Lung (tissue), 12 donors: ENCODE results near the gene LPGAT1. TPM values are rescaled to one million over a fixed set of nuclear protein-coding genes. Genes with fewer than 3 reads are reported as not detected.
"Not testable (repeated sequence)": the region's sequence is repeated elsewhere in the genome, so short reads cannot be mapped to it uniquely, and the experiment has no call there.

Source experiments
- ATAC-seq: fragments of 200-7000 bp; cut with Tn5 transposase; one replicate; pipeline ENCODE4 v1.9.1; 2020; ENCODE audit warnings: moderate number of reproducible peaks; ENCODE audit not compliant: insufficient read depth, low FRiP score
- DNase-seq, 3 donors: peaks; one replicate each; pipeline ENCODE4 v3.0.0-alpha.2; 2013 to 2017
- H3K27ac ChIP-seq, 2 donors: one replicate each; pipeline ENCODE4 v1.5.1; 2013; ENCODE audit warnings: mild to moderate bottlenecking in 2 of 2, moderate library complexity in 2 of 2, control low read depth in 1 of 2, inconsistent platforms in 1 of 2, low read depth in 1 of 2, low read length in 1 of 2
- H3K27me3 ChIP-seq, 3 donors: one replicate each; pipeline ENCODE4 v1.5.1; 2013; ENCODE audit warnings: low read length in 2 of 3; ENCODE audit not compliant: control insufficient read depth in 3 of 3, insufficient read depth in 3 of 3
- H3K36me3 ChIP-seq, 4 donors: one replicate each; pipeline ENCODE4 v1.5.1; 2013; ENCODE audit warnings: low read length in 4 of 4, mild to moderate bottlenecking in 1 of 4, moderate library complexity in 1 of 4; ENCODE audit not compliant: control insufficient read depth in 4 of 4, insufficient read depth in 4 of 4
- H3K4me1 ChIP-seq, 5 donors: one replicate each; pipeline ENCODE4 v1.5.1; 2013; ENCODE audit warnings: low read length in 5 of 5, mild to moderate bottlenecking in 2 of 5, moderate library complexity in 1 of 5; ENCODE audit not compliant: control insufficient read depth in 5 of 5, insufficient read depth in 5 of 5
- H3K4me3 ChIP-seq: one replicate; pipeline ENCODE4 v1.5.1; 2013; ENCODE audit warnings: mild to moderate bottlenecking, control low read depth, moderate library complexity
- H3K9ac ChIP-seq, 2 donors: one replicate each; pipeline ENCODE4 v1.5.1; 2013; ENCODE audit warnings: low read length in 2 of 2, control low read depth in 1 of 2; ENCODE audit not compliant: insufficient read depth in 1 of 2
- H3K9me3 ChIP-seq, 4 donors: one replicate each; pipeline ENCODE4 v1.5.1; 2013; ENCODE audit warnings: low read length in 3 of 4, mild to moderate bottlenecking in 1 of 4, moderate library complexity in 1 of 4; ENCODE audit not compliant: control insufficient read depth in 4 of 4, insufficient read depth in 3 of 4
- WGBS, 2 donors: extraction: QIAGEN DNeasy Blood & Tissue Kit; methylation state at CpG; one replicate each; pipeline ENCODE4 v1.1.7; 2013; 5-methylcytosine and 5-hydroxymethylcytosine counted together
- polyA plus RNA-seq, 2 donors: library from polyadenylated mRNA; stranded (reverse); fragments of 200-250 nt; gene quantifications; one replicate each; pipeline ENCODE4 v1.2.1, GENCODE V29; 2013
- total RNA-seq, 2 donors: library from RNA; depleted of rRNA in 1 of 2; stranded (reverse); fragments of >200 nt in 1 of 2; gene quantifications; one replicate each; pipeline ENCODE4 v1.2.1, GENCODE V29; 2014 to 2021
- TF ChIP-seq, protein P1 (sequence below): IDR thresholded peaks from 2 replicates; pipeline ENCODE4 v1.5.1; 2012; ENCODE audit warnings: mild to moderate bottlenecking; ENCODE audit errors: control extremely low read depth, extremely low read depth
- donor health status: control.
- donor health status: control.
- donor health status: Bipolar disorder and iron deficiency.
- donor health status: healthy.
- donor health status: DM: yes; HTN: yes; CAD: no.

The LPGAT1 gene
- total and polyA plus RNA-seq, 4 donors: 4.9 to 41.9 (median 25.5) TPM

DNA sequence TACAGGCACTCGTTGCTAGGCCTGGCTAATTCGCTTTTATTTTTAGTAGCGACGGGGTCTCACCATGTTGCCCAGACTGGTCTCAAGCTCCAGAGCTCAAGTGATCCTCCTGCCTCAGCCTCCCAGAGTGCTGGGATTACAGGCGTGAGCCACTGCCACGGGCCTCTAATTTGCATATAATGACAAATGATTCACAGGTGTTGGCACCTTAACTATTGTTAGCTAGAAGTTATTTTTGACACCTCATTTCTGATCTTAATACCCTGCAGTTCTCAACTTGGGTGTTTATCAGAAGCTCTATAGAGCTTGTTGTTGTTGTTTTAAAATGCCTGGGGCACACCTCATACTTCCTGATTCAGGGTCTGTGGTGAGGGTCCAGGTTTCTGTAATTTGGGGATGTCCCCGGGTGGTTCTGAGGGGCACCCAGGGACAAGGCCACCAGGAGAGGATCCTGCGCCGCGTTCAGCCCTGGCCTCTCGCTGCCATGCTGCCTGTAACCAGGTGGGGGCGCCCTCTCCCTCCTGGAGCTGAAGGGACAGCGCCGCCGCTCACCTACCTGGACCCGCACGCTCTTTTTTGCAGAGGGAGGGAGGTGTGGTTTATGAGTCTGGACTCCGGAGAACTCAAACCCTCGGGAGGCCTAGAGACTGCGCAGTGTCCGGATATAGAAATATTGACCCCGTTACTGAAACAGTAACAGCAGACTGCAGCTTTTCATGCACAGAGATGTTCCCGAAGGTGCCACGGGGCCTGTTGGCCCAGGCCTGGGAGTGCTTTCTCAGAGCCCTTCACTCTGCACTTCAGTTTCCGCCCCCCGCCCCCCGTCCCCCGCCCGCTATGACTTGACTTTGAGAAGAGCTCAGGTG is 132.2 kb downstream of the LPGAT1 start:
- no peak overlapping the region for H3K4me3 ChIP-seq
- peak; percentile 94 for ATAC-seq

DNA sequence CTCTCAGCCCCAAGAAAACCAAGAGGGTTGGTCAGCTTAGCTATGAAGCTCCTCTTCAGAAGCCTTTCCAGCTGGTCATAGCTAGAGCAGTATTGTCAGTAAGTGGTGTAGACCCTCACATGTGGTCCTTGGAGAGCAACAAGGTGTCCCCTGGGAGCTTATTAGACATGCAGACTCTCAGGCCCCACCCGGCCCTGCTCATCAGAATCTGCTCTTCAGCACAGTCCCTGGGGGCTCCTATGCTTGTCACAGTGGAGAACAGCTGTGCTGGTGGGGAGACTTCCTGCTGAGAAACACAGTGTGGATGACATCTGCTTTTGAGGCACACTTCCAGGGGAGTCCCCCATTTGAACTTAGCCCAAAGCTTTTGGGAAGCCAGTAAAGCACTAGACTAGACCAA is 133.2 kb downstream of the LPGAT1 start:
- Histone ChIP-seq H3K27me3 (peaks cover 0 to 25% (median 0%) of the 10 kb centered on the region in 3 donors), H3K4me1 (peaks cover 0 to 6% (median 0%) of the 10 kb centered on the region in 5 donors), H3K9ac (no peak overlapping the region), H3K27ac (no peak overlapping the region), H3K4me3 (no peak overlapping the region), H3K9me3 (no peaks in the 10 kb centered on the region), H3K36me3 (no peaks in the 10 kb centered on the region)
- TF ChIP-seq, protein P1, sequence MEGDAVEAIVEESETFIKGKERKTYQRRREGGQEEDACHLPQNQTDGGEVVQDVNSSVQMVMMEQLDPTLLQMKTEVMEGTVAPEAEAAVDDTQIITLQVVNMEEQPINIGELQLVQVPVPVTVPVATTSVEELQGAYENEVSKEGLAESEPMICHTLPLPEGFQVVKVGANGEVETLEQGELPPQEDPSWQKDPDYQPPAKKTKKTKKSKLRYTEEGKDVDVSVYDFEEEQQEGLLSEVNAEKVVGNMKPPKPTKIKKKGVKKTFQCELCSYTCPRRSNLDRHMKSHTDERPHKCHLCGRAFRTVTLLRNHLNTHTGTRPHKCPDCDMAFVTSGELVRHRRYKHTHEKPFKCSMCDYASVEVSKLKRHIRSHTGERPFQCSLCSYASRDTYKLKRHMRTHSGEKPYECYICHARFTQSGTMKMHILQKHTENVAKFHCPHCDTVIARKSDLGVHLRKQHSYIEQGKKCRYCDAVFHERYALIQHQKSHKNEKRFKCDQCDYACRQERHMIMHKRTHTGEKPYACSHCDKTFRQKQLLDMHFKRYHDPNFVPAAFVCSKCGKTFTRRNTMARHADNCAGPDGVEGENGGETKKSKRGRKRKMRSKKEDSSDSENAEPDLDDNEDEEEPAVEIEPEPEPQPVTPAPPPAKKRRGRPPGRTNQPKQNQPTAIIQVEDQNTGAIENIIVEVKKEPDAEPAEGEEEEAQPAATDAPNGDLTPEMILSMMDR: no peak
- ATAC-seq (no peak), DNase-seq (peak in 1 of 3 donors; percentile 12)
- 73 to 83% methylated on average over 1 of the region's 1 CpG for WGBS, 2 donors

More for the DNA sequence above, 132.2 kb downstream of the LPGAT1 start:
- Histone ChIP-seq H3K36me3 (no peaks in the 10 kb centered on the region), H3K9me3 (no peaks in the 10 kb centered on the region), H3K27me3 (peaks cover 0 to 25% (median 0%) of the 10 kb centered on the region in 3 donors), H3K27ac (no peak overlapping the region), H3K9ac (no peak overlapping the region), H3K4me1 (peaks cover 0 to 6% (median 0%) of the 10 kb centered on the region in 5 donors)
- TF ChIP-seq, protein P1: peak; percentile 78
- peak; percentile 52 to 69 (median 61) for DNase-seq
- 20 to 22% methylated on average over 29 of the region's 29 CpGs for WGBS, 2 donors

DNA sequence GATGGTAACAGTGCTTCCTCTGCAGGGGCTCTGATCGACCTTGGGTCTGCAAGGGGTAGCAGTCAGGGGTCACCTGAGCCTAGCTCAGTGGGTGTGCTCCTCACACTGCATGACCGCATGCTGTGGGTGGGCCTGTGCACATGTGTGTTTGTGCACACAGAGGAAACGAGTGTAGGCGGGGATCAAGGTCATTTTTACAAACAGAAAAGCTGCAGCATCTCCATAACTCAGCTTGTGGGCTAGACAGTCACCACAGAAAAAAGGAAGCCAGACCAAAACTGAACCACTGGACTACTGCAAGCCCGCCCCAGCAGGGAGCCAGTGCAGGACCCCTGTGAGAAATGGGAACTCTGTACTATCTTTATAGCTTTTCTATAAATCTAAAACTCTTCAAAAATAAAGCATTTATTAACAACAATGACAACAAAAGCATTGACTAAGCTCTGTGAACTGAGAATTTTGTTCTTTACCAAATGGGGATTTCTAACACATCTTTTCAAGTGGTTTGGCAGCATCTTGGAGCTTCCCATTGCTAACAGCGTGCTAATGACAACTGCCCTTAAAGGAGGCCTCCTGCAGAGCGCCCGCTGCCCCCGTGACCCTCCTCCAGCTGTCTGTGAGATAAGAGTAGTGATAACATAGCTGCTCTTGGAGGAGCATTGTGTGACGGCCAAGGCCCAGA is 135.3 kb downstream of the LPGAT1 start:
- H3K9ac ChIP-seq: no peak overlapping the region
- H3K4me3 ChIP-seq: no peak overlapping the region
- peaks cover 0 to 6% (median 0%) of the 10 kb centered on the region in 5 donors for H3K4me1 ChIP-seq
- ATAC-seq (no peak), DNase-seq (peak in 1 of 3 donors; percentile 10)
- TF ChIP-seq, protein P1: no peak
- peaks cover 0 to 12% (median 0%) of the 10 kb centered on the region in 3 donors for H3K27me3 ChIP-seq
- H3K36me3 ChIP-seq: no peaks in the 10 kb centered on the region
- no peak overlapping the region for H3K27ac ChIP-seq
- WGBS, 2 donors: 57 to 59% methylated on average over 10 of the region's 10 CpGs
- no peaks in the 10 kb centered on the region for H3K9me3 ChIP-seq

DNA sequence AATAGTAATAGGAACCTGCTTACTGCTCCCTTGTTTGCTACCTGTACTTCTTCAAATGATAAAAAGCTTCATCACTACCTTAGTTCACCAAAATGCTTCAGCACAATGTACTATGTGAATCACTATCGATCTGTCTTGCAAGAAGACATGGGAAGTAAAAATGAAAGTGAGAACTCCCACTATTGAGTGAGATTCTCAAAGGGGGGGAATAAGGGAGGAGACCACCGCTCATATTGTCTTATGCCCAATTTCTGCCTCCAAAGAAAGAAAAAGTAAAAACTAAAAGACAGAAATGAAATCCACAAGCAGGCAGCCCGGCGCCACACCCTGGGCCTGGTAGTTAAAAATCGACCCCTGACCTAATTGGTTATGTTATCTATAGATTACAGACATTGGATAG is 136.7 kb downstream of the LPGAT1 start:
- H3K36me3 ChIP-seq, H3K9me3 ChIP-seq, H3K27ac ChIP-seq, H3K4me3 ChIP-seq, H3K4me1 ChIP-seq, DNase-seq, ATAC-seq, H3K9ac ChIP-seq, H3K27me3 ChIP-seq: not testable (repeated sequence)
- 96 to 97% methylated on average over 5 of the region's 5 CpGs for WGBS, 2 donors
